GM12875 (cell line): ENCODE results near the gene CNGA3.

Experiments
- H3K4me3 ChIP-seq: one replicate; pipeline ENCODE4 v1.5.1; 2011; ENCODE audit warnings: low read depth, low read length, control low read depth
- CTCF ChIP-seq: IDR thresholded peaks from 2 replicates; pipeline ENCODE4 v1.5.1; 2011; ENCODE audit warnings: low read depth, mild to moderate bottlenecking, control low read depth, inconsistent platforms, low read length, moderate library complexity, borderline replicate concordance; ENCODE audit not compliant: insufficient read depth

Gene CNGA3

DNA sequence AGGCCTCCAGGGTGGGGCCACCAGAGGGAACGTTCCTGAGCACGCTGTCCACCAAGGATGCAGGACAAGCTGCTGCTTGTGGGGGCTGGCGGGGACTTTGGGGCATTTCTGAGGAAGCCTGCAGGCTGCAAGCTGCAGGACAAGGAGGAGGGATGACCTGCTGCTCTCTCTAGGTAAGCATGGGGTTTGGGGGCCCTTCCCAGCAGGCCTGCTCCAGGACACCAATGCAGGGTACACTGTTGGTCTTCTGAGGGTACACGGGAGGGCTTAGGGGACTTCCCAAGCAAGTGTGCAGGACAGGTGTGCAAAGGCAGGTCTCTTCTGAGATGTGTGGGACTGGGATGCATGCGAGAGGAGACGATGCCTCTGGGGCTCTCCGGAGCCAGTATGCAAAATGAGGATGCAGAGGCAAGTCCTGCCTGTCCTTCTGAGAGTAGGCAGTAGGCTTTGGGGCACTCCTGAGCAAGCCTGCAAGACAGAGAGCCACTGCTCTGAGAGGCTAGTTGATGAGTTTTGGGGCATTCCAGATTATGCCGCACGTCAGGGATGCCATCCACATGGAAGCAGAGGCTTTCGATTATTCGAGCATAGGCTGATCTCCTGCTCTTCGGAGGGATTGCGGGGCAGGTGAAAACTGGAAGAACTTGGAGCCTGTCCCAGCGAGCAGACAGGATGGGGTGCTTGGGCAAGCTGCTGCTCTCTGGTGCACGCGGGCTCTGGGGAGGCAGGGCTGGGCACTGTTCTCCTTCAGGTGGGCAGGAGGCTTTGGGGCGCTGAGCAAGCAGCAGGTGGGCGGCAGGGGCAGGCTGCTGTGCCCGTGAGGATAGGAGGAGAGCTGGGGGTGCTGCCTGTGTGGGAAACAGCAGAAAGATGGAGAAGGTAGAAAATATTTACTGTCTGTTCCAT is 44.6 kb downstream of the CNGA3 start:
- H3K4me3 ChIP-seq: no peak overlapping the region
- no peak for TF ChIP-seq CTCF

DNA sequence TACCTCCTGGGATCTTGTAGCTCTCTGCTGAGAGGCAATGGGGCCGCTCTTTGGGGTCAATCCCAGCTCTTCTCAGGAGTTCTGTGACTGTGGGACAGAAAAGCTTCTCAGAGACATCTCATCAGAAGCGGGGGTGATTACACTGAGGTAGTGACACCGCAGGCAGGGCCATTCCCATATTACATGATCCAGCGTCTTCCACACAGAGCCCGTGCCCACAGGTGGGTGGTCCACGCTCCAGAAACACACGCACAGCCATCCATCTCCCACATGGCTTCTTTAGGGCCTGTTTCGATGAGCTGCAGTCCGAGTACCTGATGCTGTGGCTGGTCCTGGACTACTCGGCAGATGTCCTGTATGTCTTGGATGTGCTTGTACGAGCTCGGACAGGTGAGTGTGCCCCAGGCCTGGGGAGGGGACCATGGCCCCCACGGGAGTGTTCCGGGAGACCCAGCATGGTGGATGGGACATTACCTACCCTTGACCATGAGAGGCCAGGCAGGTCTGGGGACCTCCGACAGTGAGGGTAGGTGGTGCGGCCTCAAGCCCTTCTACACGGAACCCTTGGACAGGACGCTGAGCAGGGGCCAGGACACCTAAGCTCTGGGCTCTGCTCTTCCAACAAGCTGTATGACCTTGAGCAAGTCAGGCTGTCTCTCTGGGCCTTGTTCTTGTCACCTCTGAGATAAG is 45.5 kb downstream of the CNGA3 start:
- no peak for TF ChIP-seq CTCF

DNA sequence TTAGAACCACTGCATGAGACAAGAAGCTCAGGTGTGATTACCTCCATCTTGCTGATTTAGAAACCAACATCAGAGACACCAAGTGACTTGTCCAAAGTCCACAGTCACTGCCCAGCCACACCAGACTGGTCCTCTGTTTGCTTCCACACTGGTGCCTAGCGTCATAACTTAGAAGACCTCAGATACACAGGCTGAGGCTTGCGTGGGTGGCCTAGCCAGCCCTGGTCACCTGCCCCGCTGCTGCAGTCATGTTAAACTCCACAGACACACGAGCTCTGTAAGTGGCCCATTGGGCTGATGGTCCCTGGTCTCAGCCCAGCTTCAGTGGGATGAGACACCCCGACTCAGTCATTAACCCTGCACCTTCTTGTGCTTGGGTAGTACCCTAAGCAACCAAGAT is 47.1 kb downstream of the CNGA3 start:
- TF ChIP-seq CTCF: no peak
- no peak overlapping the region for H3K4me3 ChIP-seq

More for the DNA sequence above, 45.5 kb downstream of the CNGA3 start:
- H3K4me3 ChIP-seq: no peak overlapping the region

GRCh38 chr2:98394595-98395153 is 48.4 kb downstream of the CNGA3 start:
- H3K4me3 ChIP-seq: no peak overlapping the region

DNA sequence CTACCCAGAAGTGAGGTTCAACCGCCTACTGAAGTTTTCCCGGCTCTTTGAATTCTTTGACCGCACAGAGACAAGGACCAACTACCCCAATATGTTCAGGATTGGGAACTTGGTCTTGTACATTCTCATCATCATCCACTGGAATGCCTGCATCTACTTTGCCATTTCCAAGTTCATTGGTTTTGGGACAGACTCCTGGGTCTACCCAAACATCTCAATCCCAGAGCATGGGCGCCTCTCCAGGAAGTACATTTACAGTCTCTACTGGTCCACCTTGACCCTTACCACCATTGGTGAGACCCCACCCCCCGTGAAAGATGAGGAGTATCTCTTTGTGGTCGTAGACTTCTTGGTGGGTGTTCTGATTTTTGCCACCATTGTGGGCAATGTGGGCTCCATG is 49.7 kb downstream of the CNGA3 start:
- H3K4me3 ChIP-seq: no peak overlapping the region
- TF ChIP-seq CTCF: no peak

More at GRCh38 chr2:98394595-98395153, 48.4 kb downstream of the CNGA3 start:
- TF ChIP-seq CTCF: no peak

- TF ChIP-seq CTCF: no peak
- no peak overlapping the region for H3K4me3 ChIP-seq
Measured at GRCh38 chr2:98396745-98397355, 50.6 kb downstream of the CNGA3 start.
